K562 (cell line): ENCODE data around the gene METTL22. TPM values are rescaled to one million over a fixed set of nuclear protein-coding genes. Genes with fewer than 3 reads are reported as not detected.

Source experiments
- AFF1 ChIP-seq, 2 experiments: fragments of 450-650 bp; IDR thresholded peaks; 2 replicates each; pipeline ENCODE4 v1.6.1; 2018; ENCODE audit warnings: mild to moderate bottlenecking in 2 of 2, low read depth in 1 of 2; ENCODE audit not compliant: partially characterized antibody in 2 of 2
- ETS2 ChIP-seq: IDR thresholded peaks from 2 replicates; pipeline ENCODE4 v1.6.1; 2016; ENCODE audit warnings: borderline replicate concordance, missing genetic modification characterization, mild to moderate bottlenecking, moderate library complexity, missing compliant biosample characterization; ENCODE audit not compliant: poor library complexity, severe bottlenecking
- FOSL1 ChIP-seq: fragments of 200-800 bp; sonication (Bioruptor generic); conservative IDR thresholded peaks from 2 replicates; pipeline ENCODE4 v1.6.1; 2016; ENCODE audit warnings: missing genetic modification characterization, missing compliant biosample characterization
- HSF4 ChIP-seq: fragments of 250-450 bp; sonication (Bioruptor Pico); IDR thresholded peaks from 2 replicates; pipeline ENCODE4 v2.1.2; 2022; ENCODE audit warnings: mild to moderate bottlenecking, moderate library complexity, borderline replicate concordance
- MYC ChIP-seq, 2 experiments: fragments of 250-450 bp in 1 of 2; sonication (Bioruptor Pico) in 1 of 2; IDR thresholded peaks; 2 replicates each; pipeline versions ENCODE4 v1.5.1 to v1.6.1; 2012 to 2021; ENCODE audit warnings: low read depth in 2 of 2, borderline replicate concordance in 1 of 2, improper control_type of control experiment in 1 of 2, low read length in 1 of 2, mild to moderate bottlenecking in 1 of 2, moderate library complexity in 1 of 2
- TAF7 ChIP-seq: fragments of 450-650 bp; IDR thresholded peaks from 2 replicates; pipeline ENCODE4 v1.6.1; 2016; ENCODE audit warnings: missing genetic modification characterization, missing compliant biosample characterization
- ZBTB49 ChIP-seq: sonication (generic); formaldehyde crosslinking; IDR thresholded peaks from 2 replicates; pipeline ENCODE4 v1.8.0; 2022; ENCODE audit warnings: missing genetic modification reagents, mild to moderate bottlenecking, borderline replicate concordance
- ZFP91 ChIP-seq: sonication (generic); formaldehyde crosslinking; IDR thresholded peaks from 2 replicates; pipeline ENCODE4 v1.8.0; 2022; ENCODE audit warnings: mild to moderate bottlenecking, missing genetic modification reagents
- ZNF165 ChIP-seq: fragments of 250-450 bp; sonication (Bioruptor Pico); IDR thresholded peaks from 2 replicates; pipeline ENCODE4 v1.4.0; 2020; ENCODE audit warnings: borderline replicate concordance
- ZNF609 ChIP-seq: sonication (generic); formaldehyde crosslinking; IDR thresholded peaks from 2 replicates; pipeline ENCODE4 v1.8.1; 2023; ENCODE audit warnings: missing genetic modification reagents, mild to moderate bottlenecking, borderline replicate concordance
- polyA plus RNA-seq, 8 experiments: library from polyadenylated mRNA; depleted of rRNA in 4 of 8; stranded (reverse) in 5 of 8; unstranded in 3 of 8; fragments of >200 nt; fragmentation: Nextera tagmentation in 2 of 8; fragmentation: Illumina TruSeq in 1 of 8; extraction: Ambion mirVana in 2 of 8; extraction: Trizol in 1 of 8; gene quantifications; 2 replicates each; pipeline versions ENCODE4 v1.2.1 to v1.2.3, GENCODE V29; 2011 to 2014; ENCODE audit warnings: inconsistent platforms in 1 of 8, missing spikeins in 1 of 8
- total RNA-seq, 7 experiments: library from RNA; depleted of rRNA in 6 of 7; stranded (reverse); fragments of >200 nt in 6 of 7; fragmentation: Illumina TruSeq in 2 of 7; extraction: Trizol in 2 of 7; gene quantifications; 2 replicates each; pipeline versions ENCODE4 v1.2.1 to v1.2.3, GENCODE V29; 2011 to 2021; ENCODE audit warnings: low replicate concordance in 1 of 7

The METTL22 gene
- total and polyA plus RNA-seq, 9 of the 15 experiments (the other 6 are each of a cell fraction or from before 2014, with no cell fraction given): 6.9 to 33.2 (median 18.5) TPM

- TF ChIP-seq ZNF609 (CRISPR knock-in tag): no peak
- peak; percentile 71 for TF ChIP-seq FOSL1 (tag)
- no peak for TF ChIP-seq ZFP91 (CRISPR knock-in tag)
- TF ChIP-seq AFF1 (IDR thresholded peaks at IDR 0.05; ENCODE audit: low read depth in 1 of 2, partially characterized antibody in 2 of 2): peak in 1 of 2 experiments; percentile 43
- TF ChIP-seq ETS2 (tag): no peak
- TF ChIP-seq TAF7 (tag): no peak
- no peak for TF ChIP-seq HSF4 (CRISPR knock-in tag)
- TF ChIP-seq ZNF165: no peak
- no peak for TF ChIP-seq ZBTB49 (CRISPR knock-in tag)
- 0 out of 2 replicates have a peak, but pooled peaks have one; percentile 15 for TF ChIP-seq MYC (IDR thresholded peaks at IDR 0.05; ENCODE audit: low read depth, low read length)
- TF ChIP-seq MYC (CRISPR knock-in tag; IDR thresholded peaks at IDR 0.05; ENCODE audit: borderline replicate concordance, low read depth): no peak
These were observed 27.3 kb upstream of the METTL22 start (continued) for GRCh38 chr16:8594149-8594666.
